Stimulated activated CD4-positive, alpha-beta T cell treated with anti-CD3 and anti-CD28 coated beads, Interleukin-4, amount 100 ng/mL, for 1 hour (primary cell): ENCODE data around the gene KLF12.

Source experiments
- DNase-seq: peaks from one replicate; pipeline ENCODE4 v3.0.0-alpha.2; 2020

Gene KLF12

GRCh38 chr13:74134777-74135325, 647 bp upstream of the KLF12 start:
- peak; percentile 66 for DNase-seq

GRCh38 chr13:74133657-74134201, 475 bp downstream of the KLF12 start:
- DNase-seq = peak; percentile 78

- DNase-seq = peak; percentile 47
These were observed 1.2 kb downstream of the KLF12 start for GRCh38 chr13:74132776-74133656.

GRCh38 chr13:74132152-74132775, 1.9 kb downstream of the KLF12 start:
- no peak for DNase-seq

GRCh38 chr13:74131227-74131626, 3.0 kb downstream of the KLF12 start:
- DNase-seq = no peak

- DNase-seq = no peak
These were observed 4.6 kb downstream of the KLF12 start for GRCh38 chr13:74129500-74130191.

GRCh38 chr13:74128156-74128767, 5.9 kb downstream of the KLF12 start:
- DNase-seq = no peak

- no peak for DNase-seq
These were observed 15.9 kb downstream of the KLF12 start for GRCh38 chr13:74118328-74118727.

GRCh38 chr13:74117207-74117705, 16.9 kb downstream of the KLF12 start:
- no peak for DNase-seq

GRCh38 chr13:74115133-74115532, 19.1 kb downstream of the KLF12 start:
- DNase-seq = no peak

GRCh38 chr13:74114641-74115040, 19.6 kb downstream of the KLF12 start:
- no peak for DNase-seq

GRCh38 chr13:74114202-74114601, 20.0 kb downstream of the KLF12 start:
- DNase-seq = no peak

- DNase-seq = no peak
These were observed 22.0 kb downstream of the KLF12 start for GRCh38 chr13:74111901-74112824.

- no peak for DNase-seq
These were observed 22.8 kb downstream of the KLF12 start for GRCh38 chr13:74111399-74111798.

GRCh38 chr13:74110053-74110452, 24.2 kb downstream of the KLF12 start:
- DNase-seq = no peak

GRCh38 chr13:74107598-74107997, 26.6 kb downstream of the KLF12 start:
- no peak for DNase-seq

GRCh38 chr13:74105871-74106270, 28.3 kb downstream of the KLF12 start:
- DNase-seq = no peak

GRCh38 chr13:74104661-74105275, 29.4 kb downstream of the KLF12 start:
- no peak for DNase-seq

GRCh38 chr13:74103970-74104555, 30.1 kb downstream of the KLF12 start:
- DNase-seq = no peak

- DNase-seq = no peak
These were observed 31.0 kb downstream of the KLF12 start for GRCh38 chr13:74103196-74103595.
